Fibroblast of lung (primary cell): Measurements from ENCODE around the gene RMND5A. TPM values are rescaled to one million over a fixed set of nuclear protein-coding genes. Genes with fewer than 3 reads are reported as not detected.

Experiments used
- DNase-seq, 2 donors: peaks; one replicate each; pipeline versions ENCODE4 v3.0.0 to v3.0.0-alpha.2; 2010; ENCODE audit warnings: low read depth in 2 of 2
- H2AFZ ChIP-seq: 2 replicates; pipeline ENCODE4 v1.5.1; 2012; ENCODE audit warnings: low read length, control low read depth, inconsistent platforms
- H3K27ac ChIP-seq: 2 replicates; pipeline ENCODE4 v1.5.1; 2011; ENCODE audit warnings: low read length, control low read depth; ENCODE audit not compliant: insufficient read depth
- H3K27me3 ChIP-seq: 2 replicates; pipeline ENCODE4 v1.5.1; 2011; ENCODE audit warnings: mild to moderate bottlenecking, low read length; ENCODE audit not compliant: control insufficient read depth, insufficient read depth
- H3K36me3 ChIP-seq: 2 replicates; pipeline ENCODE4 v1.5.1; 2011; ENCODE audit warnings: low read length; ENCODE audit not compliant: control insufficient read depth, insufficient read depth
- H3K4me1 ChIP-seq: 2 replicates; pipeline ENCODE4 v1.5.1; 2011; ENCODE audit warnings: low read length; ENCODE audit not compliant: control insufficient read depth, insufficient read depth; ENCODE audit errors: extremely low read depth
- H3K4me2 ChIP-seq: 2 replicates; pipeline ENCODE4 v1.5.1; 2011; ENCODE audit warnings: low read length, control low read depth; ENCODE audit not compliant: insufficient read depth; ENCODE audit errors: extremely low read depth
- H3K4me3 ChIP-seq, 4 experiments: fragments of 200-600 bp in 1 of 4; sonication (generic) in 1 of 4; replicated peaks in 1 of 4; 2 replicates each; pipeline ENCODE4 v1.5.1; 2011 to 2016; ENCODE audit warnings: low read length in 4 of 4, low read depth in 3 of 4, mild to moderate bottlenecking in 3 of 4, control low read depth in 2 of 4, inconsistent platforms in 1 of 4, mixed read lengths in 1 of 4; ENCODE audit not compliant: insufficient read depth in 1 of 4; ENCODE audit errors: control extremely low read depth in 1 of 4
- H3K79me2 ChIP-seq: 2 replicates; pipeline ENCODE4 v1.5.1; 2012; ENCODE audit warnings: mild to moderate bottlenecking, low read length, inconsistent platforms; ENCODE audit not compliant: control insufficient read depth, insufficient read depth
- H3K9ac ChIP-seq: 2 replicates; pipeline ENCODE4 v1.5.1; 2011; ENCODE audit warnings: mild to moderate bottlenecking, low read length, control low read depth; ENCODE audit not compliant: insufficient read depth
- H3K9me3 ChIP-seq: 2 replicates; pipeline ENCODE4 v1.5.1; 2012; ENCODE audit warnings: low read depth, low read length; ENCODE audit not compliant: control insufficient read depth, insufficient read depth
- H4K20me1 ChIP-seq: 2 replicates; pipeline ENCODE4 v1.5.1; 2011; ENCODE audit warnings: low read length; ENCODE audit not compliant: control insufficient read depth, insufficient read depth; ENCODE audit errors: extremely low read depth
- CTCF ChIP-seq, 2 donors: IDR thresholded peaks in 1 of 2; conservative IDR thresholded peaks in 1 of 2; 1 replicate in 1 of 2; 2 replicates in 1 of 2; pipeline ENCODE4 v1.5.1; 2011 to 2012; ENCODE audit warnings: low read length in 2 of 2, control low read depth in 1 of 2, inconsistent platforms in 1 of 2, low read depth in 1 of 2, mild to moderate bottlenecking in 1 of 2
- EZH2 ChIP-seq: IDR thresholded peaks from 2 replicates; pipeline ENCODE4 v1.5.1; 2012; ENCODE audit warnings: low read length, control low read depth, mild to moderate bottlenecking; ENCODE audit errors: missing control alignments
- polyA plus RNA-seq, 2 donors: library from polyadenylated mRNA; depleted of rRNA in 1 of 2; stranded (reverse) in 1 of 2; unstranded in 1 of 2; fragments of >200 nt; gene quantifications; 2 replicates each; pipeline ENCODE4 v1.2.1, GENCODE V29; 2011 to 2012; ENCODE audit warnings: missing spikeins in 1 of 2
- total RNA-seq: library from RNA; depleted of rRNA; stranded (reverse); fragments of >200 nt; gene quantifications from 2 replicates; pipeline ENCODE4 v1.2.1, GENCODE V29; 2014

RMND5A gene
- total and polyA plus RNA-seq, 2 donors (not counting 1 experiment from before 2014, with no cell fraction given) = 7.5 to 17.3 TPM

- TF ChIP-seq CTCF (conservative IDR thresholded peaks at IDR 0.05 in 1 of 2, IDR thresholded peaks at IDR 0.05 in 1 of 2; ENCODE audit: low read depth in 1 of 2, low read length in 2 of 2) = no peak
- TF ChIP-seq EZH2 = no peak
- H3K79me2 ChIP-seq = no peaks in the 10 kb centered on the region
- H4K20me1 ChIP-seq = no peaks in the 10 kb centered on the region
- H3K36me3 ChIP-seq = no peaks in the 10 kb centered on the region
- no peaks in the 10 kb centered on the region for H3K9me3 ChIP-seq
- no peak overlapping the region for H3K9ac ChIP-seq
- no peak overlapping the region for H3K4me3 ChIP-seq
- no peak overlapping the region for H3K27ac ChIP-seq
- H2AFZ ChIP-seq = no peak overlapping the region
- H3K27me3 ChIP-seq = no peaks in the 10 kb centered on the region
- H3K4me2 ChIP-seq = no peak overlapping the region
- peak; percentile 11 to 23 for DNase-seq
- H3K4me1 ChIP-seq = no peaks in the 10 kb centered on the region
These were observed 30.2 kb downstream of the RMND5A start for GRCh38 chr2:86750240-86750839.

- TF ChIP-seq EZH2 = no peak
- no peak for TF ChIP-seq CTCF (conservative IDR thresholded peaks at IDR 0.05 in 1 of 2, IDR thresholded peaks at IDR 0.05 in 1 of 2; ENCODE audit: low read depth in 1 of 2, low read length in 2 of 2)
- H3K4me2 ChIP-seq = no peak overlapping the region
- H4K20me1 ChIP-seq = no peaks in the 10 kb centered on the region
- no peak for DNase-seq
- H3K4me3 ChIP-seq = no peak overlapping the region
- no peaks in the 10 kb centered on the region for H3K36me3 ChIP-seq
- no peaks in the 10 kb centered on the region for H3K9me3 ChIP-seq
- H3K4me1 ChIP-seq = no peaks in the 10 kb centered on the region
- H2AFZ ChIP-seq = no peak overlapping the region
- H3K79me2 ChIP-seq = no peaks in the 10 kb centered on the region
- no peak overlapping the region for H3K9ac ChIP-seq
- H3K27ac ChIP-seq = no peak overlapping the region
- no peaks in the 10 kb centered on the region for H3K27me3 ChIP-seq
These were observed 31.7 kb downstream of the RMND5A start for GRCh38 chr2:86751778-86752177.

GRCh38 chr2:86752934-86753333 is 32.8 kb downstream of the RMND5A start:
- Histone ChIP-seq H3K4me1 (no peaks in the 10 kb centered on the region), H3K4me2 (no peak overlapping the region), H4K20me1 (no peaks in the 10 kb centered on the region), H3K9me3 (no peaks in the 10 kb centered on the region), H3K4me3 (no peak overlapping the region), H3K9ac (no peak overlapping the region), H3K27ac (no peak overlapping the region), H3K79me2 (no peaks in the 10 kb centered on the region), H3K27me3 (no peaks in the 10 kb centered on the region), H2AFZ (no peak overlapping the region), H3K36me3 (no peaks in the 10 kb centered on the region)
- TF ChIP-seq CTCF (conservative IDR thresholded peaks at IDR 0.05 in 1 of 2, IDR thresholded peaks at IDR 0.05 in 1 of 2; ENCODE audit: low read depth in 1 of 2, low read length in 2 of 2) (no peak), EZH2 (no peak)
- no peak for DNase-seq
